Measurements from ENCODE around the gene MEGF10. TPM values are rescaled to one million over a fixed set of nuclear protein-coding genes. Genes with fewer than 3 reads are reported as not detected.

The MEGF10 gene
- total and polyA plus RNA-seq, 2 donors (not counting 1 experiment from before 2014, with no cell fraction given), result not detected

DNA sequence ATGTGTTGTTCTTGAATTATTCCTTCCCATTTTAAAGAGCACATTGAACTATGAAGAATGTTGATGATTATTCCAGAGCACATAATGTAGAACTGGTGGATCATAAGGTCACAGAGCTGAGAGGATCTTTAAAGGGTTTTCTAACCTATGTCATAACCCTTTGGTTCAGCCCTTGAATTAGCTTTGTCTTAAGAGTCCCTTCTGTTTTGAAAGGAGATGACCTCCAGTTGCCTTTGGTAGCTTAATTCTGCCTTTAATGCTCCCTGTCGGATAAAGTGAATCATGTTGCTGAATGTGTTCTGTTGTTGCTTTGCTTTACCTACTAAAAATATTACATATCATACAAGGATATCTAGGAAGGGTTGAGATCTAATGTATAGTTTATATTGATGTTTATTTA, 127.8 kb downstream of the MEGF10 start:
- Histone ChIP-seq H3K4me2 (replicated peaks; ENCODE audit: low read depth, low read length, poor library complexity, severe bottlenecking) (no peak overlapping the region), H4K20me1 (ENCODE audit: control insufficient read depth, insufficient read depth, low read length, poor library complexity, severe bottlenecking) (no peaks in the 10 kb centered on the region), H3K79me2 (ENCODE audit: control insufficient read depth, insufficient read depth, low read length) (no peaks in the 10 kb centered on the region), H3K4me3 (ENCODE audit: control extremely low read depth in 1 of 5, extremely low read depth in 1 of 5, insufficient read depth in 1 of 5, low read depth in 2 of 5, low read length in 4 of 5) (no peak overlapping the region), H3K36me3 (replicated peaks in 1 of 2; ENCODE audit: control extremely low read depth in 1 of 2, control insufficient read depth in 1 of 2, extremely low read depth in 1 of 2, insufficient read depth in 2 of 2, low read length in 1 of 2) (no peaks in the 10 kb centered on the region), H3K9ac (ENCODE audit: low read length) (no peak overlapping the region), H3K27ac (ENCODE audit: low read length in 2 of 2) (no peak overlapping the region), H3K9me3 (ENCODE audit: control extremely low read depth in 1 of 3, control insufficient read depth in 2 of 3, insufficient read depth in 1 of 3, low read length in 2 of 3) (peaks cover 0 to 3% (median 0%) of the 10 kb centered on the region in 3 donors), H3K4me1 (ENCODE audit: control insufficient read depth in 2 of 2, insufficient read depth in 2 of 2, low read length in 2 of 2) (peaks cover 1 to 4% of the 10 kb centered on the region in 2 donors), H3K27me3 (replicated peaks in 1 of 4; ENCODE audit: control extremely low read depth in 1 of 4, control insufficient read depth in 3 of 4, insufficient read depth in 4 of 4, low read length in 3 of 4) (no peaks in the 10 kb centered on the region), H2AFZ (ENCODE audit: insufficient read depth, low read depth, low read length, poor library complexity, severe bottlenecking) (no peak overlapping the region)
- Mint-ChIP-seq H3K4me1 (peaks cover 10% of the 10 kb centered on the region), H3K4me3 (no peak overlapping the region), H3K27me3 (peaks cover 4% of the 10 kb centered on the region), H3K27ac (no peak overlapping the region), H3K9me3 (ENCODE audit: insufficient read depth) (no peaks in the 10 kb centered on the region)
- DNase-seq (no peak), ATAC-seq (ENCODE audit: low read depth) (no peak)
- intact Hi-C loops (cut with micrococcal nuclease), result no loop called here
- no CpG with 5 or more reads among the region's 1 CpG for WGBS (ENCODE audit: insufficient coverage)
- TF ChIP-seq, protein P1, sequence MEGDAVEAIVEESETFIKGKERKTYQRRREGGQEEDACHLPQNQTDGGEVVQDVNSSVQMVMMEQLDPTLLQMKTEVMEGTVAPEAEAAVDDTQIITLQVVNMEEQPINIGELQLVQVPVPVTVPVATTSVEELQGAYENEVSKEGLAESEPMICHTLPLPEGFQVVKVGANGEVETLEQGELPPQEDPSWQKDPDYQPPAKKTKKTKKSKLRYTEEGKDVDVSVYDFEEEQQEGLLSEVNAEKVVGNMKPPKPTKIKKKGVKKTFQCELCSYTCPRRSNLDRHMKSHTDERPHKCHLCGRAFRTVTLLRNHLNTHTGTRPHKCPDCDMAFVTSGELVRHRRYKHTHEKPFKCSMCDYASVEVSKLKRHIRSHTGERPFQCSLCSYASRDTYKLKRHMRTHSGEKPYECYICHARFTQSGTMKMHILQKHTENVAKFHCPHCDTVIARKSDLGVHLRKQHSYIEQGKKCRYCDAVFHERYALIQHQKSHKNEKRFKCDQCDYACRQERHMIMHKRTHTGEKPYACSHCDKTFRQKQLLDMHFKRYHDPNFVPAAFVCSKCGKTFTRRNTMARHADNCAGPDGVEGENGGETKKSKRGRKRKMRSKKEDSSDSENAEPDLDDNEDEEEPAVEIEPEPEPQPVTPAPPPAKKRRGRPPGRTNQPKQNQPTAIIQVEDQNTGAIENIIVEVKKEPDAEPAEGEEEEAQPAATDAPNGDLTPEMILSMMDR (IDR thresholded peaks at IDR 0.05), result no peak
- POLR2A ChIA-PET, result no interaction called here
- CTCF ChIA-PET, result no interaction called here

DNA sequence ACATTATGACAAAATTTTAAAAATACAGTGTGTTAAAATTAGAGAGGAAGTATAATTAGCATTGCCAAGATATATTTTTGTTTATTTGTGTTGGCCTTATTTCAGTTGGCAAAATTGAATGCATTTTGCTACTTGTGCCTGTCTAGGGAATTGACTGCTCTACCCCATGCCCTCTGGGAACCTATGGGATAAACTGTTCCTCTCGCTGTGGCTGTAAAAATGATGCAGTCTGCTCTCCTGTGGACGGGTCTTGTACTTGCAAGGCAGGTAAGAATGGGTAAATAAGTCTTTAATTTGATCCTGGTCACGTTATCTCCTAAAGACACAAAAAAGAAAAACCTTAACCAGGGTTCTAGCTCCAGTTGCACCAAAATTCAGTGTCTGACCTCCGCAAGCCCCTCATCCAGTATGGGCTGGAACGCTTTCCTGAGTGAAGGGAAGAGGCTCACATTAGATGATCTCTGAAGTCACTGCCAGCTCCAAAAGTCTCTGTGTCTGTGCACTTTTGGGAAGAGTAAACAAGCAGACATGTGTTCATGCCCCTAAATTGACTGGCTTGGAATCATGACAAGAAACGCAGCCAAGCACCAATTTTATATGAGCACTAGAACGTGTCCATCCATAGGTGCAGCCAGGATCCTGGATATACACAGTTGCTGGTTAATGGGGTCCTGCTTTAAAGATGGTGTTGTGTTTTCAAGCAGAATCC, 128.5 kb downstream of the MEGF10 start:
- Histone ChIP-seq H3K27ac (ENCODE audit: low read length in 2 of 2) (no peak overlapping the region), H3K27me3 (replicated peaks in 1 of 4; ENCODE audit: control extremely low read depth in 1 of 4, control insufficient read depth in 3 of 4, insufficient read depth in 4 of 4, low read length in 3 of 4) (no peaks in the 10 kb centered on the region), H3K9me3 (ENCODE audit: control extremely low read depth in 1 of 3, control insufficient read depth in 2 of 3, insufficient read depth in 1 of 3, low read length in 2 of 3) (peaks cover 0 to 3% (median 0%) of the 10 kb centered on the region in 3 donors), H3K4me2 (replicated peaks; ENCODE audit: low read depth, low read length, poor library complexity, severe bottlenecking) (no peak overlapping the region), H3K36me3 (replicated peaks in 1 of 2; ENCODE audit: control extremely low read depth in 1 of 2, control insufficient read depth in 1 of 2, extremely low read depth in 1 of 2, insufficient read depth in 2 of 2, low read length in 1 of 2) (no peaks in the 10 kb centered on the region), H3K4me3 (ENCODE audit: control extremely low read depth in 1 of 5, extremely low read depth in 1 of 5, insufficient read depth in 1 of 5, low read depth in 2 of 5, low read length in 4 of 5) (no peak overlapping the region), H3K79me2 (ENCODE audit: control insufficient read depth, insufficient read depth, low read length) (no peaks in the 10 kb centered on the region), H3K4me1 (ENCODE audit: control insufficient read depth in 2 of 2, insufficient read depth in 2 of 2, low read length in 2 of 2) (peaks cover 3 to 4% of the 10 kb centered on the region in 2 donors), H2AFZ (ENCODE audit: insufficient read depth, low read depth, low read length, poor library complexity, severe bottlenecking) (no peak overlapping the region), H3K9ac (ENCODE audit: low read length) (no peak overlapping the region), H4K20me1 (ENCODE audit: control insufficient read depth, insufficient read depth, low read length, poor library complexity, severe bottlenecking) (no peaks in the 10 kb centered on the region)
- ATAC-seq (ENCODE audit: low read depth) (no peak), DNase-seq (no peak)
- WGBS (ENCODE audit: insufficient coverage), result 95% methylated on average over 2 of the region's 7 CpGs
- POLR2A ChIA-PET, result no interaction called here
- H3K9me3 Mint-ChIP-seq (ENCODE audit: insufficient read depth), result no peaks in the 10 kb centered on the region
- H3K4me1 Mint-ChIP-seq, result peaks cover 12% of the 10 kb centered on the region
- CTCF ChIA-PET, result no interaction called here
- H3K27me3 Mint-ChIP-seq, result peaks cover 4% of the 10 kb centered on the region
- no peak overlapping the region for H3K4me3 Mint-ChIP-seq
- TF ChIP-seq EZH2 (IDR thresholded peaks at IDR 0.05; ENCODE audit: borderline replicate concordance, insufficient read depth, low read depth, low read length, poor library complexity, severe bottlenecking), result no peak
- TF ChIP-seq, protein P1 (IDR thresholded peaks at IDR 0.05), result no peak
- intact Hi-C loops (cut with micrococcal nuclease), result no loop called here
- no peak overlapping the region for H3K27ac Mint-ChIP-seq
